HEK293T (cell line): ENCODE results near the gene SH3RF3.

ENCODE experiments used
- ARNT ChIP-seq: fragments of 450-650 bp; IDR thresholded peaks from 2 replicates; pipeline ENCODE4 v1.6.1; 2017; ENCODE audit warnings: mild to moderate bottlenecking
- FOXM1 ChIP-seq: fragments of 450-650 bp; IDR thresholded peaks from 2 replicates; pipeline ENCODE4 v1.6.1; 2017; ENCODE audit warnings: mild to moderate bottlenecking, borderline replicate concordance
- PKNOX1 ChIP-seq: fragments of 450-650 bp; IDR thresholded peaks from 2 replicates; pipeline ENCODE4 v1.6.1; 2016
- TARDBP ChIP-seq: fragments of 450-650 bp; IDR thresholded peaks from 2 replicates; pipeline ENCODE4 v1.6.1; 2016

GRCh38 chr2:109451671-109452070 lies 322.7 kb downstream of the SH3RF3 start:
- TF ChIP-seq ARNT (no peak), TARDBP (no peak), FOXM1 (no peak), PKNOX1 (no peak)
